ENCODE results near the gene COL10A1. TPM values are rescaled to one million over a fixed set of nuclear protein-coding genes. Genes with fewer than 3 reads are reported as not detected.

The COL10A1 gene
- not detected for total RNA-seq
- long read RNA-seq = 0 reads

GRCh38 chr6:116126032-116126431 is at the start of gene COL10A1:
Gene COL10A1, minus strand, starts transcription at chr6:116126132. Its CDS starts 640 bp downstream, at chr6:116125492.
- intact Hi-C loops (cut with DNase I) = no loop called here
- ATAC-seq = no peak
- no peak for DNase-seq

- ATAC-seq (no peak), DNase-seq (no peak)
- intact Hi-C loops (cut with DNase I) = no loop called here
Observed at GRCh38 chr6:116175344-116175743, 49.4 kb upstream of the COL10A1 start.

GRCh38 chr6:116173928-116174327 is 48.0 kb upstream of the COL10A1 start:
- no peak for ATAC-seq
- DNase-seq = no peak
- intact Hi-C loops (cut with DNase I) = no loop called here

GRCh38 chr6:116170358-116171057 is 44.6 kb upstream of the COL10A1 start:
- ATAC-seq = no peak
- intact Hi-C loops (cut with DNase I) = no loop called here
- DNase-seq = no peak

GRCh38 chr6:116169880-116170279 is 43.9 kb upstream of the COL10A1 start:
- ATAC-seq (no peak), DNase-seq (no peak)
- intact Hi-C loops (cut with DNase I) = no loop called here

- no peak for ATAC-seq
- intact Hi-C loops (cut with DNase I) = no loop called here
- no peak for DNase-seq
Observed at GRCh38 chr6:116168148-116168547, 42.2 kb upstream of the COL10A1 start.

GRCh38 chr6:116166369-116166768 is 40.4 kb upstream of the COL10A1 start:
- DNase-seq (no peak), ATAC-seq (peak in 1 of 2 donors; percentile 65)
- intact Hi-C loops (cut with DNase I) = no loop called here

- intact Hi-C loops (cut with DNase I) = no loop called here
- no peak for DNase-seq
- no peak for ATAC-seq
Observed at GRCh38 chr6:116165596-116165995, 39.7 kb upstream of the COL10A1 start.

- ATAC-seq (no peak), DNase-seq (no peak)
- intact Hi-C loops (cut with DNase I) = no loop called here
Observed at GRCh38 chr6:116159782-116160524, 34.0 kb upstream of the COL10A1 start.

- no peak for DNase-seq
- intact Hi-C loops (cut with DNase I) = no loop called here
- no peak for ATAC-seq
Observed at GRCh38 chr6:116158641-116159040, 32.7 kb upstream of the COL10A1 start.

- intact Hi-C loops (cut with DNase I) = no loop called here
- no peak for ATAC-seq
- DNase-seq = no peak
Observed at GRCh38 chr6:116157391-116157790, 31.5 kb upstream of the COL10A1 start.

- DNase-seq = no peak
- peak in 1 of 2 donors; percentile 27 for ATAC-seq
- intact Hi-C loops (cut with DNase I) = no loop called here
Observed at GRCh38 chr6:116156405-116157326, 30.7 kb upstream of the COL10A1 start.

- DNase-seq (no peak), ATAC-seq (no peak)
- intact Hi-C loops (cut with DNase I) = no loop called here
Observed at GRCh38 chr6:116154887-116155286, 29.0 kb upstream of the COL10A1 start.

- no peak for ATAC-seq
- DNase-seq = no peak
- intact Hi-C loops (cut with DNase I) = no loop called here
Observed at GRCh38 chr6:116152620-116153019, 26.7 kb upstream of the COL10A1 start.

- no peak for DNase-seq
- ATAC-seq = no peak
- intact Hi-C loops (cut with DNase I) = no loop called here
Observed at GRCh38 chr6:116145803-116146675, 20.1 kb upstream of the COL10A1 start.

- DNase-seq (no peak), ATAC-seq (peak; percentile 53 to 79)
- intact Hi-C loops (cut with DNase I) = no loop called here
Observed at GRCh38 chr6:116144605-116145004, 18.7 kb upstream of the COL10A1 start.

- ATAC-seq (no peak), DNase-seq (no peak)
- intact Hi-C loops (cut with DNase I) = no loop called here
Observed at GRCh38 chr6:116139917-116140316, 14.0 kb upstream of the COL10A1 start.

- intact Hi-C loops (cut with DNase I) = no loop called here
- DNase-seq (no peak), ATAC-seq (no peak)
Observed at GRCh38 chr6:116136933-116137340, 11.0 kb upstream of the COL10A1 start.

- DNase-seq (no peak), ATAC-seq (no peak)
Observed at GRCh38 chr6:116136373-116136772, 10.4 kb upstream of the COL10A1 start.

More at GRCh38 chr6:116136373-116136772, 10.4 kb upstream of the COL10A1 start:
- intact Hi-C loops (cut with DNase I) = no loop called here

Data from left cardiac atrium (tissue), 4 donors.